Posterior cingulate gyrus (tissue), 11 donors: ENCODE measurements around the gene ITGA3.
"Not testable (repeated sequence)": the region's sequence is repeated elsewhere in the genome, so short reads cannot be mapped to it uniquely, and the experiment has no call there.

ENCODE experiments used
- DNase-seq, 10 donors: peaks; one replicate each; pipeline versions ENCODE4 v3.0.0 to v3.0.0-alpha.2; 2020 to 2021; ENCODE audit warnings: mixed read lengths in 3 of 10
- intact Hi-C: fragments of 100-400 bp; cut with DNase I; formaldehyde crosslinking; loops from one replicate; pipeline ENCODE4 v1.15.1; 2023

ITGA3 gene

DNA sequence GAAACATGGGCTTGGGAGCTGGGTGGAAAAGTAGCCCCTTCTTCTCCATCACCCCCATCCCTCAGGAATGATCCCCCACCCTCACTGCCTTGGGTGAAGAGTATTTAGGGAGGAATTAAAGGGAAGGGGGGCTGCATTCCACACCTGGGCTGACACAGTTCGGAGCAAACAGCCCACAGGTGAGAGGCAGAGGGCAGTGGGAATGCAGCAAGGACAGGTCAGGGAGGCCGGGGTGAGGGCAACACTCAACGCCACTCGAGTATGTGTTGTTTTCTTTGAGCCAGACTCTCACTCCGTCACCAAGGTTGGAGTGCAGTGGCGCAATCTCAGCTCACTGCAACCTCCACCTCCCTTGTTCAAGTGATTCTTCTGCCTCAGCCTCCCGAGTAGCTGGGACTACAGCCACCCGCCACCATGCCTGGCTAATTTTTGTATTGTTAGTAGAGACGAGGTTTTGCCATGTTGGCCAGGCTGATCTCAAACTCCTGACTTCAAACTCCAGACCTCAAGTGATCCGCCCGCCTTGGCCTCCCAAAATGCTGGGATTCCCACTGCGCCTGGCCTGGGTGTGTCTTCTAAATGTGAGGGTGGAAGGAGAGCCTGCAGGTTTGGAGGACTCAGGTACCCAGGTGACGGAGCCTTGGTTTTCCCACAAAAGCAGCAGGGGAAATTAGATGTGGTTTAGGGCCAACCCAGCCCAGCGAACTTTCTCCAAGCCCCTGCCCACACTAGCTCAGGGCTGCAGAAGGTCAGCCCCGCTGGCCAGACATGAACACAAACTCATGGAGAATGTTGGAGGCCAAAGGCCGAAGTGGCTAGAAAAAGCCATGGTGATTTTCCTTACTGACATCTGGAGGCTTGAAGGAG lies 21.2 kb upstream of the ITGA3 start:
- peak in 2 of 10 donors; percentile 18 to 48 for DNase-seq
- intact Hi-C loops = no loop called here

- intact Hi-C loops = no loop called here
- DNase-seq = peak in 2 of 10 donors; percentile 51 to 57
These were observed 20.5 kb upstream of the ITGA3 start for GRCh38 chr17:50035421-50035879.

DNA sequence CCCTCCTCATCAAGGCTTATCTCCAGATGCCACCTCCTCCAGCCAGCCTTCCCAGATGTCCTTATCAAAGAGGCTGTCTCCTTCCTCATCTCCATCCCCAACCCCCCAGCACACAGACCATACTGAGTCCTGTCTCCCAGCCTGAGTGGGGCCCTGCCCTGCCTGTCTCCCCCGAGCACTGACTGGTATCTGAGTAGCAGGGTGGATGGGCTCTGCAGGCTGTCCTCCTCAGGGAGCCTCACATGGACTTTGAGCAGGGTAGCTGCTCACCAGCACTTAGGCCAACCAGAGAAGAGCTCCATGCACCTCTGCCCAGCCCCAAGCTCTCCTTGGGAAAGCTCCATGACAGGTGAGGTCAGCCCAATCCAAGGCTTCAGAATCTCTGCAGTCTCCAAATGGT lies 20.0 kb upstream of the ITGA3 start:
- intact Hi-C loops = no loop called here
- peak in 3 of 10 donors; percentile 22 to 42 (median 25) for DNase-seq

- DNase-seq = peak in 2 of 10 donors; percentile 51 to 63
- intact Hi-C loops = no loop called here
These were observed 19.3 kb upstream of the ITGA3 start for GRCh38 chr17:50036455-50037261.

DNA sequence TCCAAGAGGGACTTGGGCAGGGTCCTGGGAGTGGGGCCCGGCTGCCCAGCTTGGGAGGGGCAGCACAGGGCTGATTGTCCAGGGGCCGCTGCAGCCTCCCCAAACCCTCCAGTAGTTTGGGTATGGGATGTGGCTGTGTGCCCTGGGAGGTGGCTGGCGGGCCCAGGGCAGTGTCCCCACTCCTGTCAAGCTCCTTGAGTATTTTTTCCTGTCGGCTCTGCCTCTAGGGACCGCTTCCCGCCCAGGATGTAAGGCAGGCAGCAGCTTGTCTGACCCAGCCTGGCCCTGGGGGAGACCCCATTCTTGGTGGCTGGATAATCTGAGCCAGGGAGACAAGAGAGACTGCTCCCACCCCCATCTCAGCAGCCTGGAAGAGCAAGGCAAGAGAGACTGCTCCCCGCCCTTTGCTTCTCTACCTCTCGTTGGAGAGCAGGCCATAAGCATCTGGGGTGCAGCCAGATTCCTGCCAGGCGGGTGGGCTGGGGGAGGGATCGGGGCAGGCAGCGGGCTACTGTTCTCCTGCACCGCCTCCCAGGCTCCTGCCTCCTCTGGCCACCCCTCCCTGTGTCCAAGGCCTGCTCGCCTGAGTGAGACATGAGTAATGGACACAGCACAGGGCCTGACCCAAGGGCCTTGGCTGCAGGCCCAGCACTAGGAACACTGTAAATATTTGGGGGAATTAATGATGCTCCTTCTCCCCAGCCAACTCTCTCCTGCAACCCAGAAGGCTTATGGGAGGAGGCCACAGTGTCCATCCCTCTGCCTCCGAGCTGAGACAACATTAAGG lies 18.4 kb upstream of the ITGA3 start:
- intact Hi-C loops = no loop called here
- DNase-seq = peak in 2 of 10 donors; percentile 67 to 72

GRCh38 chr17:50039058-50039457 lies 16.9 kb upstream of the ITGA3 start:
- peak in 2 of 10 donors; percentile 16 to 25 for DNase-seq
- intact Hi-C loops = no loop called here

DNA sequence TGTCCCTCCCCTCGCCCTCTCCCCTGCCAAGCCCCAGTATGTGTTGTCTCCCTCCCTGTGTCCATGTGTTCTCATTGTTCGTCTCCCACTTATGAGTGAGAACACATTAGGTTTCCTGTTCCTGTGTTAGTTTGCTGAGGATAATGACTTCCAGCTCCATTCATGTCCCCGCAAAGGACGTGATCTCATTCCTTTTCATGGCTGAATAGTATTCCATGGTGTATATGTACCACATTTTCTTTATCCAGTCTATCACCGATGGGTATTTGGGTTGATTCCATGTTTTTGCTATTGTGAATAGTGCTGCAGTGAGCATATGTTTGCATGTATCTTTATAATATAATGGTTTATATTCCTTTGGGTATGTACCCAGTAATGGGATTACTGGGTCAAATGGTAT lies 15.4 kb upstream of the ITGA3 start:
- DNase-seq, intact Hi-C loops: not testable (repeated sequence)

- DNase-seq = peak in 1 of 10 donors; percentile 58
These were observed 13.7 kb upstream of the ITGA3 start for GRCh38 chr17:50042211-50042610.

GRCh38 chr17:50043290-50044148 lies 12.4 kb upstream of the ITGA3 start:
- intact Hi-C loops = no loop called here
- DNase-seq = peak in 2 of 10 donors; percentile 54 to 65

More at GRCh38 chr17:50042211-50042610, 13.7 kb upstream of the ITGA3 start:
- intact Hi-C loops = no loop called here

- intact Hi-C loops = no loop called here
- DNase-seq = peak in 1 of 10 donors; percentile 22
These were observed 11.4 kb upstream of the ITGA3 start for GRCh38 chr17:50044483-50044882.

DNA sequence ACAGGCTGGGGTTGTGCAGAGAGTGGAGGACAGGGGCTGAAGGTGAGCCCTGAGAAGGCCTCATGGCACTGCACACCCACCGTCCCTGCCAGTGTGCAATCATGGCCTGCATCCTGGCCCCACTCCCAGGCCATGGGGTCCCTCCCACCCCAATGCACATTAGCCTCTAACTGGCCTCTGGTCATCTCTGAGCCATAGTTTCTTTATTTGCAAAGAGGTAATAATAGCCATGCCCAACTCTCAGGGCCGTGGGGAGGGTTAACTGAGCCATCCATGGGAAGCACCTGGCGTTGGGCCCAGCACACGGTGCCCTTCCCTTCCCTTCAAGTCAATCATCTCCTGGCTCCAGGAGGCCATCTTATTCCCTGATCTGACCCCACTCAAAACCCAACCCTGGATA lies 10.8 kb upstream of the ITGA3 start:
- peak in 2 of 10 donors; percentile 27 to 32 for DNase-seq
- intact Hi-C loops = no loop called here

GRCh38 chr17:50046179-50046578 lies 9.7 kb upstream of the ITGA3 start:
- DNase-seq = peak in 2 of 10 donors; percentile 40 to 41
- intact Hi-C loops = no loop called here

- intact Hi-C loops = no loop called here
- peak in 2 of 10 donors; percentile 32 to 43 for DNase-seq
These were observed 9.2 kb upstream of the ITGA3 start for GRCh38 chr17:50046667-50047066.

GRCh38 chr17:50047083-50047482 lies 8.8 kb upstream of the ITGA3 start:
- peak in 1 of 10 donors; percentile 39 for DNase-seq
- intact Hi-C loops = no loop called here

DNA sequence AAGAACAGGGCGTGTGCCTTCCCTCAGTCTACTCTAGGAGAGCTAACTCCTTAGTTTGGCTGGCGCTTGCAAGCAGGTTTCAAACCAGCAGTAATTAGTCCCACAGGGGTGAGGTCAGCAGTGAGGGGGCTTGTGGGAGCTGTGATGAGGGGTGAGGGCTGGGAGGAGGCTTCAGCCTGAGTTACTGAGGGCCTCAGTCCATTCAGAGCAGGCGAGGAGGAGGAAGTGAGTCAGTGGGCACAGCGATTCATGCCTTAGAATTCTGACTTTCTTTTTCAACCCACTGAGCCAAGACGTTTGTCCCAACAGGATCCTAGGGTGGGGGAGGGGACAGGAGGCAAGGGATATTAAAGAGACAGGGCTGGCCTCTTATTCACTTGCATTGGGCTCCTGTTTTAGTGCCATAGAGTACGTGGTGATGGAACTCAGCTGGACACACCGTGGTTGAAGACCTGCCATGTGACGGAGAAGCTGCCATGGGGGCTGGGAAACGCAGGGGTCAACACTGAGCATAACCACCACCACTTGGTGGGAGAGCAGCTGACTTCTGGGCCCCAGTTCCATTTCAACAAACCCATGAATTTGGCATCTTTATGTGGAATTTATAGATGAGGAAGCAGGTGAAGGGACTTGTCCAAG lies 8.3 kb upstream of the ITGA3 start:
- intact Hi-C loops = no loop called here
- peak in 1 of 10 donors; percentile 21 for DNase-seq

DNA sequence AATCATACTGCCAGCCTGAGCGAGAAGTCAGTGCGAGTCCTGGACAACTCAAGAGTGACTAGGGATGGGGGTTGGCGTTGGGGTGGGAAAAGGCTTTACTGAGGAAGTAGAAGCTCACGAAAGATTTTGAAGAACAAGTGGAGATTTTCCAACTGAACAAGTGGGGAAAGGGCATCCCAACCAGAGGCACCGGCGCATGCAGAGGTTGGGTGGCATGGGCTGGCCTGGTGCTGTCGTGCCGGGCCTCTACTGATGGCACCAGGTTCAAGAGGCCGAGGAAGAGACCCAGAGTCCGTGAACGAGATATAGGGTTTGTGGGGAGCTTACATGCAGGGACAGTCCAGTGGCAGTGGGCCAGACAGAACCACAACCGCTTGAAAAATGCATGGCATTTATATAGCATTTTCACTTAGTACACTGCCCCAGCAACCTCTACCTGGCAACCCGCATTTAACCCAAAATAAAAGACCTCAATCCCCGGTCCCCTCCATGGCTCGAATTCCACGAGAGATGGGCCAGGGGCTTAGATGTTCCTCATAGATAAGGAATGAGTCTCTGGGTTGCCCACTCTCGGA lies 7.7 kb upstream of the ITGA3 start:
- intact Hi-C loops = no loop called here
- DNase-seq = peak in 2 of 10 donors; percentile 24 to 54

- DNase-seq = peak in 1 of 10 donors; percentile 39
- intact Hi-C loops = no loop called here
These were observed 6.9 kb upstream of the ITGA3 start for GRCh38 chr17:50048988-50049387.

GRCh38 chr17:50049636-50050035 lies 6.3 kb upstream of the ITGA3 start:
- intact Hi-C loops = no loop called here
- peak in 2 of 10 donors; percentile 34 to 52 for DNase-seq
